ENCODE results near the gene PLIN5.
"Not testable (repeated sequence)": the region's sequence is repeated elsewhere in the genome, so short reads cannot be mapped to it uniquely, and the experiment has no call there.

PLIN5 gene

GRCh38 chr19:4543842-4544647 lies 9.0 kb upstream of the PLIN5 start:
- DNase-seq (ENCODE audit: low read depth in 3 of 3, low spot score in 1 of 3): no peak

- no peak for DNase-seq (ENCODE audit: low read depth in 3 of 3, low spot score in 1 of 3)
These were observed 8.1 kb upstream of the PLIN5 start for GRCh38 chr19:4542896-4543841.

- DNase-seq (ENCODE audit: low read depth in 3 of 3, low spot score in 1 of 3): not testable (repeated sequence)
These were observed 6.8 kb upstream of the PLIN5 start for GRCh38 chr19:4541806-4542145.

- no peak for DNase-seq (ENCODE audit: low read depth in 3 of 3, low spot score in 1 of 3)
These were observed 6.2 kb upstream of the PLIN5 start for GRCh38 chr19:4541114-4541805.

GRCh38 chr19:4539693-4540581 lies 4.9 kb upstream of the PLIN5 start, which contains the start of gene LRG1:
LRG1 (minus strand) TSS chr19:4540036; CDS start chr19:4540013, 23 bp downstream.
- DNase-seq (ENCODE audit: low read depth in 3 of 3, low spot score in 1 of 3): no peak

- no peak for DNase-seq (ENCODE audit: low read depth in 3 of 3, low spot score in 1 of 3)
These were observed 4.2 kb upstream of the PLIN5 start for GRCh38 chr19:4539169-4539692.

- DNase-seq (ENCODE audit: low read depth in 3 of 3, low spot score in 1 of 3): no peak
These were observed 3.6 kb upstream of the PLIN5 start for GRCh38 chr19:4538601-4538954.

- no peak for DNase-seq (ENCODE audit: low read depth in 3 of 3, low spot score in 1 of 3)
These were observed 3.1 kb upstream of the PLIN5 start for GRCh38 chr19:4537953-4538600.

GRCh38 chr19:4536798-4537197 lies 1.8 kb upstream of the PLIN5 start:
- DNase-seq (ENCODE audit: low read depth in 3 of 3, low spot score in 1 of 3): no peak

GRCh38 chr19:4533835-4534424 lies 1.1 kb downstream of the PLIN5 start:
- DNase-seq (ENCODE audit: low read depth in 3 of 3, low spot score in 1 of 3): no peak

GRCh38 chr19:4533334-4533733 lies 1.7 kb downstream of the PLIN5 start:
- DNase-seq (ENCODE audit: low read depth in 3 of 3, low spot score in 1 of 3): no peak

- DNase-seq (ENCODE audit: low read depth in 3 of 3, low spot score in 1 of 3): no peak
These were observed 3.4 kb downstream of the PLIN5 start for GRCh38 chr19:4531562-4532165.

- DNase-seq (ENCODE audit: low read depth in 3 of 3, low spot score in 1 of 3): no peak
These were observed 5.0 kb downstream of the PLIN5 start for GRCh38 chr19:4529924-4530522.

- no peak for DNase-seq (ENCODE audit: low read depth in 3 of 3, low spot score in 1 of 3)
These were observed 6.2 kb downstream of the PLIN5 start for GRCh38 chr19:4528843-4529242.

- not testable (repeated sequence) for DNase-seq (ENCODE audit: low read depth in 3 of 3, low spot score in 1 of 3)
These were observed 7.6 kb downstream of the PLIN5 start for GRCh38 chr19:4527377-4527776.

- no peak for DNase-seq (ENCODE audit: low read depth in 3 of 3, low spot score in 1 of 3)
These were observed 9.4 kb downstream of the PLIN5 start for GRCh38 chr19:4525563-4526002.

GRCh38 chr19:4524808-4525562 lies 10.0 kb downstream of the PLIN5 start:
- DNase-seq (ENCODE audit: low read depth in 3 of 3, low spot score in 1 of 3): peak in 2 of 3 donors; percentile 41 to 62
